ENCODE data around the gene CDK2AP2.

DNA sequence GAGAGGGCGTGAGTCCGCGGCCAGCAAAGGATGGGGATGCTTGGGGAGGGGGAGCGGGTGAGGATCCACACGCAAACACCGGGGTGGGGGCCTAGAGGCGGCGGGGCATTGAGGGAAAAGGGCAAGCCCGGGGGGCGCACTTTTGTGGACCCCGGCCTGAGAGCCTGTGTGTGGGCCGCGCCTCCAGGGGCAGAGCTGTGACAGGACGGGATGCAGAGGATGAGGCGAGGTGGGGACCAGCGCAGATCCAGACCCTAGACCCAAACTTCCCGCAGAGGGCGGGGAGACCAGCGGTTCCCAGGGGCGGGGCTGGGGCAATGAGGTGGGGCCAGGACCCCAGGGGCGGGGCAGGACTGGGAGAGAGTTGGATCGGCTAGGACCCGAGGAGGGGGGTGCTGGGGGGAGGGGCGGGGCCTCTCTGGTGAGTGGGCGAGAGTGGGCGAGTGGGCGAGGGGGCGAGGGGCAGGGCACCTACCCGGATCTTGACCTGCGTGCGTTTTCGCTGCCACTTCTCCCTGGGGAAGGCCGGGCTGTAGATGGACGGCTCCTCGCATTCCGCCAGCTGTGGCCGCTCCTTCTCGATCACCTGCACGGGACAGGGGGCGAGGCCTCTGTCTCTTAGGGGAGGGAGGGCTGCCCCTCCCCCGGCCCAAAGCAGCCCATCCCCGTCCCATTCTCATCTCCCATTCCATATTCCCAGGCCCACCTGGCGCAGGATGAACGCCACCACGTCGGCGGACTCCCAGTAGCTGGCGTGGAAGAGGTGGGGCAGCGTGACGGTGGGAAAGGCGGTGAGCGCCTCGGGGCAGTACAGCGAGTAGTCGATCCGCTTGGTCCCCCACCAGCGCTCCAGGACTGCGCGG is 13.4 kb downstream of the CDK2AP2 start:
- no peak for TF ChIP-seq POLR2A (IDR thresholded peaks at IDR 0.05; ENCODE audit: low read depth, low read length)
- TF ChIP-seq TAF1 (IDR thresholded peaks at IDR 0.05; ENCODE audit: low read depth, low read length): no peak
- TF ChIP-seq POLR2AphosphoS5 (IDR thresholded peaks at IDR 0.05; ENCODE audit: low read depth, low read length): no peak
- no peak for TF ChIP-seq SPI1 (IDR thresholded peaks at IDR 0.05; ENCODE audit: low read depth, low read length)
- no peak for TF ChIP-seq PAX5 (IDR thresholded peaks at IDR 0.05; ENCODE audit: insufficient read depth, low read length, severe bottlenecking)
